ENCODE data around the gene SMAD2. TPM values are rescaled to one million over a fixed set of nuclear protein-coding genes. Genes with fewer than 3 reads are reported as not detected.

SMAD2 gene
- total RNA-seq, 1 experiment from 2014 or later: 124 TPM

- H3K4me1 ChIP-seq (ENCODE audit: insufficient read depth, low read length, poor library complexity, severe bottlenecking): no peaks in the 10 kb centered on the region
- TF ChIP-seq CTCF (conservative IDR thresholded peaks at IDR 0.05; ENCODE audit: low read depth, low read length) (no peak), EZH2 (IDR thresholded peaks at IDR 0.05; ENCODE audit: borderline replicate concordance, low read depth, low read length, poor library complexity, severe bottlenecking) (no peak)
- intact Hi-C loops (cut with micrococcal nuclease; ENCODE audit: unreplicated experiment): no loop called here
- H3K27me3 ChIP-seq (replicated peaks; ENCODE audit: insufficient read depth, low read depth, low read length, poor library complexity): no peaks in the 10 kb centered on the region
- no TSS peak for BruUV-seq (replicated peaks)
- no peak overlapping the region for H3K4me3 ChIP-seq (ENCODE audit: low read depth, low read length, poor library complexity, severe bottlenecking)
- H3K36me3 ChIP-seq (ENCODE audit: insufficient read depth, low read length, poor library complexity, severe bottlenecking): no peaks in the 10 kb centered on the region
- H3K27ac ChIP-seq (ENCODE audit: low read depth, low read length, poor library complexity, severe bottlenecking): no peak overlapping the region
- H3K9me3 ChIP-seq (ENCODE audit: low read depth, low read length, poor library complexity, severe bottlenecking): no peaks in the 10 kb centered on the region
- DNase-seq (ENCODE audit: low spot score): no peak
- ChIA-PET POLR2A (ENCODE audit: low non-redundant PET) (no interaction called here), CTCF (no interaction called here)
Observed at GRCh38 chr18:47800756-47801155, 129.7 kb downstream of the SMAD2 start.

GRCh38 chr18:47800248-47800647 lies 130.2 kb downstream of the SMAD2 start:
- no peaks in the 10 kb centered on the region for H3K36me3 ChIP-seq (ENCODE audit: insufficient read depth, low read length, poor library complexity, severe bottlenecking)
- no peak overlapping the region for H3K4me3 ChIP-seq (ENCODE audit: low read depth, low read length, poor library complexity, severe bottlenecking)
- no peak overlapping the region for H3K27ac ChIP-seq (ENCODE audit: low read depth, low read length, poor library complexity, severe bottlenecking)
- DNase-seq (ENCODE audit: low spot score): no peak
- no peaks in the 10 kb centered on the region for H3K27me3 ChIP-seq (replicated peaks; ENCODE audit: insufficient read depth, low read depth, low read length, poor library complexity)
- CTCF ChIA-PET: no interaction called here
- intact Hi-C loops (cut with micrococcal nuclease; ENCODE audit: unreplicated experiment): no loop called here
- H3K4me1 ChIP-seq (ENCODE audit: insufficient read depth, low read length, poor library complexity, severe bottlenecking): no peaks in the 10 kb centered on the region
- BruUV-seq (replicated peaks): no TSS peak
- TF ChIP-seq EZH2 (IDR thresholded peaks at IDR 0.05; ENCODE audit: borderline replicate concordance, low read depth, low read length, poor library complexity, severe bottlenecking) (no peak), CTCF (conservative IDR thresholded peaks at IDR 0.05; ENCODE audit: low read depth, low read length) (no peak)
- H3K9me3 ChIP-seq (ENCODE audit: low read depth, low read length, poor library complexity, severe bottlenecking): no peaks in the 10 kb centered on the region
- POLR2A ChIA-PET (ENCODE audit: low non-redundant PET): no interaction called here

- Histone ChIP-seq H3K36me3 (ENCODE audit: insufficient read depth, low read length, poor library complexity, severe bottlenecking) (no peaks in the 10 kb centered on the region), H3K4me3 (ENCODE audit: low read depth, low read length, poor library complexity, severe bottlenecking) (no peak overlapping the region), H3K27ac (ENCODE audit: low read depth, low read length, poor library complexity, severe bottlenecking) (no peak overlapping the region), H3K4me1 (ENCODE audit: insufficient read depth, low read length, poor library complexity, severe bottlenecking) (no peaks in the 10 kb centered on the region), H3K27me3 (replicated peaks; ENCODE audit: insufficient read depth, low read depth, low read length, poor library complexity) (no peaks in the 10 kb centered on the region), H3K9me3 (ENCODE audit: low read depth, low read length, poor library complexity, severe bottlenecking) (no peaks in the 10 kb centered on the region)
- intact Hi-C loops (cut with micrococcal nuclease; ENCODE audit: unreplicated experiment): no loop called here
- DNase-seq (ENCODE audit: low spot score): no peak
- ChIA-PET CTCF (no interaction called here), POLR2A (ENCODE audit: low non-redundant PET) (no interaction called here)
- BruUV-seq (replicated peaks): no TSS peak
- TF ChIP-seq CTCF (conservative IDR thresholded peaks at IDR 0.05; ENCODE audit: low read depth, low read length): no peak
- no peak for TF ChIP-seq EZH2 (IDR thresholded peaks at IDR 0.05; ENCODE audit: borderline replicate concordance, low read depth, low read length, poor library complexity, severe bottlenecking)
Observed at GRCh38 chr18:47799376-47799775, 131.1 kb downstream of the SMAD2 start.

Data from A673 (cell line).